K562 (cell line): ENCODE data around the gene MED19. TPM values are rescaled to one million over a fixed set of nuclear protein-coding genes. Genes with fewer than 3 reads are reported as not detected.
A peak's percentile ranks its signal among the peaks of the same experiment; 100 is the strongest.

Experiments
- ARID4B ChIP-seq: sonication (generic); formaldehyde crosslinking; IDR thresholded peaks from 2 replicates; pipeline ENCODE4 v1.8.0; 2022; ENCODE audit warnings: mild to moderate bottlenecking, missing genetic modification reagents
- DIDO1 ChIP-seq: fragments of 450-650 bp; IDR thresholded peaks from 2 replicates; pipeline ENCODE4 v1.6.1; 2016; ENCODE audit warnings: low read depth, missing biosample characterization, missing genetic modification characterization
- EP400 ChIP-seq: fragments of 450-650 bp; IDR thresholded peaks from 2 replicates; pipeline ENCODE4 v1.6.1; 2017; ENCODE audit warnings: antibody characterized with exemption, mild to moderate bottlenecking, moderate library complexity
- ETV5 ChIP-seq: sonication (generic); formaldehyde crosslinking; IDR thresholded peaks from 2 replicates; pipeline ENCODE4 v1.4.0; 2020; ENCODE audit warnings: low read depth, mild to moderate bottlenecking, missing genetic modification reagents
- HDAC2 ChIP-seq: fragments of 450-650 bp; IDR thresholded peaks from 2 replicates; pipeline ENCODE4 v1.6.1; 2016; ENCODE audit warnings: mild to moderate bottlenecking
- NFRKB ChIP-seq: fragments of 450-650 bp; IDR thresholded peaks from 2 replicates; pipeline ENCODE4 v1.6.1; 2016; ENCODE audit warnings: low read depth
- POLR2AphosphoS5 ChIP-seq: IDR thresholded peaks from 2 replicates; pipeline ENCODE4 v1.6.1; 2011; ENCODE audit warnings: mild to moderate bottlenecking, low read depth, low read length, moderate library complexity; ENCODE audit not compliant: control insufficient read depth, insufficient read depth
- PRDM10 ChIP-seq: fragments of 450-650 bp; IDR thresholded peaks from 2 replicates; pipeline ENCODE4 v1.6.1; 2018; ENCODE audit not compliant: partially characterized antibody
- SIN3A ChIP-seq, 2 experiments: fragments of 150-350 bp in 1 of 2; IDR thresholded peaks; 2 replicates each; pipeline ENCODE4 v1.6.1; 2011 to 2016; ENCODE audit warnings: borderline replicate concordance in 2 of 2, low read depth in 2 of 2, low read length in 2 of 2, mild to moderate bottlenecking in 2 of 2, moderate library complexity in 2 of 2; ENCODE audit not compliant: control insufficient read depth in 1 of 2
- TOE1 ChIP-seq, 2 experiments: fragments of 450-650 bp in 1 of 2; sonication (generic) in 1 of 2; formaldehyde crosslinking in 1 of 2; IDR thresholded peaks; 2 replicates each; pipeline versions ENCODE4 v1.7.1 to v1.8.0; 2016 to 2022; ENCODE audit warnings: borderline replicate concordance in 2 of 2, mild to moderate bottlenecking in 2 of 2, antibody characterized with exemption in 1 of 2, inconsistent platforms in 1 of 2, low read depth in 1 of 2, missing genetic modification reagents in 1 of 2, moderate library complexity in 1 of 2
- ZNF253 ChIP-seq: fragments of 250-450 bp; sonication (Bioruptor Pico); conservative IDR thresholded peaks from 2 replicates; pipeline ENCODE4 v1.6.1; 2021; ENCODE audit warnings: mild to moderate bottlenecking
- ZNF398 ChIP-seq: fragments of 250-450 bp; sonication (Bioruptor Pico); IDR thresholded peaks from 2 replicates; pipeline ENCODE4 v1.8.0; 2021; ENCODE audit warnings: moderate library complexity, mild to moderate bottlenecking, inconsistent platforms
- polyA plus RNA-seq, 8 experiments: library from polyadenylated mRNA; depleted of rRNA in 4 of 8; stranded (reverse) in 5 of 8; unstranded in 3 of 8; fragments of >200 nt; fragmentation: Nextera tagmentation in 2 of 8; fragmentation: Illumina TruSeq in 1 of 8; extraction: Ambion mirVana in 2 of 8; extraction: Trizol in 1 of 8; gene quantifications; 2 replicates each; pipeline versions ENCODE4 v1.2.1 to v1.2.3, GENCODE V29; 2011 to 2014; ENCODE audit warnings: inconsistent platforms in 1 of 8, missing spikeins in 1 of 8
- total RNA-seq, 7 experiments: library from RNA; depleted of rRNA in 6 of 7; stranded (reverse); fragments of >200 nt in 6 of 7; fragmentation: Illumina TruSeq in 2 of 7; extraction: Trizol in 2 of 7; gene quantifications; 2 replicates each; pipeline versions ENCODE4 v1.2.1 to v1.2.3, GENCODE V29; 2011 to 2021; ENCODE audit warnings: low replicate concordance in 1 of 7
- TF ChIP-seq, protein P1 (sequence below): sonication (generic); formaldehyde crosslinking; IDR thresholded peaks from 2 replicates; pipeline ENCODE4 v1.8.1; 2023; ENCODE audit warnings: mild to moderate bottlenecking, missing genetic modification reagents, moderate library complexity

Gene MED19
- total and polyA plus RNA-seq, 9 of the 15 experiments (the other 6 are each of a cell fraction or from before 2014, with no cell fraction given) = 7.3 to 23.5 (median 15.0) TPM

GRCh38 chr11:57712256-57713150 is 488 bp upstream of the MED19 start, which contains the start of gene TMX2 (continued):
- TF ChIP-seq ARID4B = 0 out of 2 replicates have a peak, but pooled peaks have one; percentile 7
- peak; percentile 57 for TF ChIP-seq POLR2AphosphoS5
- peak; percentile 57; the same call in 1 of the 2 replicates for TF ChIP-seq HDAC2
- TF ChIP-seq DIDO1 = peak; percentile 42; the same call in 1 of the 2 replicates
- TF ChIP-seq, protein P1, sequence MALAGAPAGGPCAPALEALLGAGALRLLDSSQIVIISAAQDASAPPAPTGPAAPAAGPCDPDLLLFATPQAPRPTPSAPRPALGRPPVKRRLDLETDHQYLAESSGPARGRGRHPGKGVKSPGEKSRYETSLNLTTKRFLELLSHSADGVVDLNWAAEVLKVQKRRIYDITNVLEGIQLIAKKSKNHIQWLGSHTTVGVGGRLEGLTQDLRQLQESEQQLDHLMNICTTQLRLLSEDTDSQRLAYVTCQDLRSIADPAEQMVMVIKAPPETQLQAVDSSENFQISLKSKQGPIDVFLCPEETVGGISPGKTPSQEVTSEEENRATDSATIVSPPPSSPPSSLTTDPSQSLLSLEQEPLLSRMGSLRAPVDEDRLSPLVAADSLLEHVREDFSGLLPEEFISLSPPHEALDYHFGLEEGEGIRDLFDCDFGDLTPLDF (CRISPR knock-in tag) = no peak
- peak; percentile 72 for TF ChIP-seq ETV5 (CRISPR knock-in tag)
- peak; percentile 98 for TF ChIP-seq EP400
- TF ChIP-seq ZNF398 (CRISPR knock-in tag) = no peak
- 0 out of 2 replicates have a peak, but pooled peaks have one; percentile 36 for TF ChIP-seq TOE1 (IDR thresholded peaks at IDR 0.05; ENCODE audit: borderline replicate concordance)
- TF ChIP-seq TOE1 (CRISPR knock-in tag; IDR thresholded peaks at IDR 0.05; ENCODE audit: borderline replicate concordance, low read depth) = peak; percentile 94; the same call in 1 of the 2 replicates
- peak in 1 of 2 experiments; percentile 78; a peak in 2 of 4 replicates for TF ChIP-seq SIN3A (IDR thresholded peaks at IDR 0.05; ENCODE audit: borderline replicate concordance in 2 of 2, control insufficient read depth in 1 of 2, low read depth in 2 of 2, low read length in 2 of 2)
- no peak for TF ChIP-seq ZNF253 (CRISPR knock-in tag)
- no peak for TF ChIP-seq PRDM10
- peak; percentile 94 for TF ChIP-seq NFRKB
